ENCODE data around the gene PYCR2. TPM values are rescaled to one million over a fixed set of nuclear protein-coding genes. Genes with fewer than 3 reads are reported as not detected.
A peak's percentile ranks its signal among the peaks of the same experiment; 100 is the strongest.

Gene PYCR2
- total RNA-seq, 1 donor from 2014 or later = 61.6 TPM

DNA sequence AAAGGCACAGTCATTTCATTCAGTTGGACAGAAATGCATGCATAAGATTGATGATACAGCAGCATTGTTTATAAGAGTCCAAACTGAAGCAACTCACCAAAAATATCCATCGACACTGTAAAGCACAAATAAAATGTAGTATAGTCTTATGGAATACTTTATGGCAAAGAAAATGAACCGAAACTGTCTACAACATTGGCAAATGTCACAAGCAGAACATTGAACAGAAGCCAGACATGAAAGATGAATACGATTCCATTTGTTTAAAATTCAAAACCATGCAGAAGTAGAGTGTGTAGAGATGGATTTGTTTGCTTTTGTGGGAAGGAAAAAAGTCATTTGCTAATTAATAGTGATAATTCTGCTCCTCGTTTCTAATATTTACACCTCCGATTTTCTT is 27.6 kb downstream of the PYCR2 start:
- H3K27me3 ChIP-seq = no peaks in the 10 kb centered on the region
- intact Hi-C loops (cut with DNase I) = no loop called here
- TF ChIP-seq, protein P1, sequence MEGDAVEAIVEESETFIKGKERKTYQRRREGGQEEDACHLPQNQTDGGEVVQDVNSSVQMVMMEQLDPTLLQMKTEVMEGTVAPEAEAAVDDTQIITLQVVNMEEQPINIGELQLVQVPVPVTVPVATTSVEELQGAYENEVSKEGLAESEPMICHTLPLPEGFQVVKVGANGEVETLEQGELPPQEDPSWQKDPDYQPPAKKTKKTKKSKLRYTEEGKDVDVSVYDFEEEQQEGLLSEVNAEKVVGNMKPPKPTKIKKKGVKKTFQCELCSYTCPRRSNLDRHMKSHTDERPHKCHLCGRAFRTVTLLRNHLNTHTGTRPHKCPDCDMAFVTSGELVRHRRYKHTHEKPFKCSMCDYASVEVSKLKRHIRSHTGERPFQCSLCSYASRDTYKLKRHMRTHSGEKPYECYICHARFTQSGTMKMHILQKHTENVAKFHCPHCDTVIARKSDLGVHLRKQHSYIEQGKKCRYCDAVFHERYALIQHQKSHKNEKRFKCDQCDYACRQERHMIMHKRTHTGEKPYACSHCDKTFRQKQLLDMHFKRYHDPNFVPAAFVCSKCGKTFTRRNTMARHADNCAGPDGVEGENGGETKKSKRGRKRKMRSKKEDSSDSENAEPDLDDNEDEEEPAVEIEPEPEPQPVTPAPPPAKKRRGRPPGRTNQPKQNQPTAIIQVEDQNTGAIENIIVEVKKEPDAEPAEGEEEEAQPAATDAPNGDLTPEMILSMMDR (IDR thresholded peaks at IDR 0.05) = no peak
- DNase-seq = no peak
- H3K4me1 ChIP-seq = peaks cover 3% of the 10 kb centered on the region
- H3K9me3 ChIP-seq = no peaks in the 10 kb centered on the region
- H3K36me3 ChIP-seq = no peaks in the 10 kb centered on the region
- H3K4me3 ChIP-seq = no peak overlapping the region
- H3K27ac ChIP-seq = no peak overlapping the region
- no peak for ATAC-seq

GRCh38 chr1:225892307-225892706 is 31.7 kb downstream of the PYCR2 start:
- no peaks in the 10 kb centered on the region for H3K36me3 ChIP-seq
- intact Hi-C loops (cut with DNase I) = no loop called here
- H3K4me3 ChIP-seq = no peak overlapping the region
- ATAC-seq (no peak), DNase-seq (no peak)
- H3K9me3 ChIP-seq = no peaks in the 10 kb centered on the region
- H3K4me1 ChIP-seq = no peaks in the 10 kb centered on the region
- H3K27me3 ChIP-seq = no peaks in the 10 kb centered on the region
- H3K27ac ChIP-seq = no peak overlapping the region
- TF ChIP-seq, protein P1 (IDR thresholded peaks at IDR 0.05) = no peak

DNA sequence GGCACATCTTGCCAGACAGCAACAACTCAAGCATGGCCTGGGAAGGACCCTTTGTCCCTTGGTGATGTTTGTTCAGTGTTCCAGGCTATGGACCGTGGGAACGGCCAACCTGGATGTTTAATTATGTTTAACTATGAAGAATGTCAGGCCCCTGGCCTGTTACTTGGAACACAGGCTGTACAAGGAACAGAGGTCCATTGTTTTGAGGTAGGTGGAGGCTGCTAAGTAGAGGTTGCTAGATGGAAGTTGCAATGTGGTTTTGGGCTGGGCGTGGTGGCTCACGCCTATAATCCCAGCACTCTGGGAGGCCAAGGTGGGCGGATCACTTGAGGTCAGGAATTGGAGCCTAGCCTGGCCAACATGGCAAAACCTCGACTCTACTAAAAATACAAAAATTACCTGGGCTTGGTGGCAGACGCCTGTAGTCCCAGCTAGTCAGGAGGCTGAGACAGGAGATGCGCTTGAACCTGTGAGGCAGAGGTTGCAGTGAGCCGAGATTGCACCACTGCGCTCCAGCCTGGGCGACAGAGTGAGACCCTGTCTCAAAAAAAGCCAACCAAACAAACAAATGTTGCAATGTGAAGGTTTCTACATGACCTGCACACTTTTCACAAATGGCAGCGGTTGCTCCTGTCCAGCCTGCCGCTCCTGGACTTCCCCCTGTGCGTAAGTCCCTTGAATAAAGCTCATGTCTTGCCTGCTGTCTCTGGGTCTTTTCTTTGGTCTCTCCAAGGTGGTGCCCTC is 32.6 kb downstream of the PYCR2 start:
- H3K27me3 ChIP-seq = no peaks in the 10 kb centered on the region
- H3K4me3 ChIP-seq = no peak overlapping the region
- ATAC-seq (no peak), DNase-seq (no peak)
- intact Hi-C loops (cut with DNase I) = no loop called here
- no peaks in the 10 kb centered on the region for H3K9me3 ChIP-seq
- TF ChIP-seq, protein P1 (IDR thresholded peaks at IDR 0.05) = no peak
- H3K36me3 ChIP-seq = no peaks in the 10 kb centered on the region
- no peaks in the 10 kb centered on the region for H3K4me1 ChIP-seq
- H3K27ac ChIP-seq = no peak overlapping the region

DNA sequence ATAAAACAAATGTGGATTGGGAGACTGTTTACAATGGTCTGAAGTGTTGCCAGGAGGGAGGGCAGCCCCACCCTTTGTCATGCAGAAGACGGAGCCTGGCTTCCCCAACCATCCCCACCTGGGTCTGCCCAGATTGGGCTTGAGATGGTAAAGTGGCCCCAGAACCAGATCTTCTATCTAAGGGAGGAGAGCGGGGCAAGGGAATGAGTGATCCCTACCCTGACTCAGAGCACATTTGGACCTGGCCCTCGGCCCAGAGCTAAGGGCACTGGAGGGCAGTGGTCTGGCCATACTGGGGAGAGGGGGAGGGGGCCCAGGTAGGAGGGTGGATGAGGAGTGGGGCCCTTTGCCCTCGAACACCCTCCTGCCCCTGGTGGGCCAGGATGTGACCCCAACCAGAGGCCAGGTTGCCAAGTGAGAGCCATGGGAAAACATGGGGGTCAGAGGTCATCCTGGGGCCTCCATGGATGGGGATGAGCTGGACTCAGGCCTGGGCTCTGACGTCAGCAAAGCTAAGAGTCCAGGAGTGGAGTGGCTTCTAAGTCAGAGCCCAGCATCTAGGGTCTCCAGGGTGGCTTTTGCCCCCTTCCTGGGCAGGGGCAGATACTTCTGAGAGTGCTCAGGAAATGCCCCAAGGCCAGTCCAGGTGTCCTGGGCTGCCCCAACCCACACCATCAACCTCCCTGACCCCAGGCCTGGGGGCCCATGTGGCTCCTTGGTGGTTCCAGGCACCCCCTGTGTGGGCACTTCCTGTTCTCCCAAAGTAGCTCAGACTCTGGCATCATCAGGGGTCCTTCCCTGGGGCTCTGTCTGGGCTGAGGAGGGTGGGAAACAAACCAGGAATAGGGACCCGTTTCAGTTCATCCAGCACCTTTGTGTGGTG is 33.5 kb downstream of the PYCR2 start:
- H3K27me3 ChIP-seq = no peaks in the 10 kb centered on the region
- intact Hi-C loops (cut with DNase I) = no loop called here
- H3K4me1 ChIP-seq = no peaks in the 10 kb centered on the region
- ATAC-seq = peak; percentile 16
- H3K36me3 ChIP-seq = no peaks in the 10 kb centered on the region
- TF ChIP-seq, protein P1 (IDR thresholded peaks at IDR 0.05) = no peak
- H3K27ac ChIP-seq = no peak overlapping the region
- H3K4me3 ChIP-seq = no peak overlapping the region
- no peak for DNase-seq
- H3K9me3 ChIP-seq = no peaks in the 10 kb centered on the region

DNA sequence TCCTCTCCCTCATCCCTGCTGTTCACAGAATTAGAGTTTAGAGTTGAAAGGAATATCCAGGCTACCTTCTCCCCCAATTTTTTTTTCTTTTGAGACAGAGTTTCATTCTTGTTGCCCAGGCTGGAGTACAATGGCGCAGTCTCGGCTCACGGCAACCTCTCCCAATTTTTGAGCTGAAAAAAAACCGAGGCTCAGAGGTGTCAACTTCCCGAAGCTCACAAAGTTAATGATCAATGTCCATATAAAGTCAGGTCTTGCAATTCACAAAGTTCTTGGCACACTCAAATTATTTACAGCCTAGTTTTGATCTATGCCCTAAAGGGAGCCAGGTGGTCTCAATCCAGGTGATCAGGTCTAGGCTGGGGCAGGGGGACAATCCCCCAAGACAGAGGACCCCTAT is 34.3 kb downstream of the PYCR2 start:
- ATAC-seq = no peak
- intact Hi-C loops (cut with DNase I) = no loop called here
- no peak overlapping the region for H3K27ac ChIP-seq

More for the DNA sequence above, 34.3 kb downstream of the PYCR2 start:
- Histone ChIP-seq H3K9me3 (no peaks in the 10 kb centered on the region), H3K4me1 (no peaks in the 10 kb centered on the region), H3K27me3 (no peaks in the 10 kb centered on the region), H3K36me3 (no peaks in the 10 kb centered on the region), H3K4me3 (no peak overlapping the region)
- TF ChIP-seq, protein P1 (IDR thresholded peaks at IDR 0.05) = no peak
- DNase-seq = no peak

Measured in upper lobe of right lung (tissue), 1 donor.